ENCODE data around the gene NISCH. TPM values are rescaled to one million over a fixed set of nuclear protein-coding genes. Genes with fewer than 3 reads are reported as not detected.

The NISCH gene
- total and polyA plus RNA-seq, 2 donors (not counting 1 experiment from before 2014, with no cell fraction given): 130 to 169 TPM

GRCh38 chr3:52456800-52457183 is 1.4 kb downstream of the NISCH start:
- ATAC-seq (ENCODE audit: low read depth): no peak
- Mint-ChIP-seq H3K4me3 (peak overlapping the region; percentile 88), H3K27me3 (no peaks in the 10 kb centered on the region), H3K9me3 (ENCODE audit: insufficient read depth) (no peaks in the 10 kb centered on the region), H3K27ac (peak overlapping the region; percentile 94), H3K4me1 (peaks cover 38% of the 10 kb centered on the region)
- WGBS (ENCODE audit: insufficient coverage): 100% methylated on average over 3 of the region's 5 CpGs
- CTCF ChIA-PET: interaction anchor here (5.1 kb wide), 1 partner anchor 10 kb away, joined by 23 read pairs; the partner anchor contains the start of gene SEMA3G
- Histone ChIP-seq H4K20me1 (ENCODE audit: control insufficient read depth, insufficient read depth, low read length, poor library complexity, severe bottlenecking) (no peaks in the 10 kb centered on the region), H3K9me3 (ENCODE audit: control extremely low read depth in 1 of 3, control insufficient read depth in 2 of 3, insufficient read depth in 1 of 3, low read length in 2 of 3) (no peaks in the 10 kb centered on the region), H3K27ac (ENCODE audit: low read length in 2 of 2) (peak overlapping the region in 1 of 2 donors; percentile 92), H3K27me3 (replicated peaks in 1 of 4; ENCODE audit: control extremely low read depth in 1 of 4, control insufficient read depth in 3 of 4, insufficient read depth in 4 of 4, low read length in 3 of 4) (no peaks in the 10 kb centered on the region), H2AFZ (ENCODE audit: insufficient read depth, low read depth, low read length, poor library complexity, severe bottlenecking) (no peak overlapping the region), H3K79me2 (ENCODE audit: control insufficient read depth, insufficient read depth, low read length) (peaks cover 40% of the 10 kb centered on the region), H3K4me3 (ENCODE audit: control extremely low read depth in 1 of 5, extremely low read depth in 1 of 5, insufficient read depth in 1 of 5, low read depth in 2 of 5, low read length in 4 of 5) (no peak overlapping the region), H3K9ac (ENCODE audit: low read length) (no peak overlapping the region), H3K4me2 (replicated peaks; ENCODE audit: low read depth, low read length, poor library complexity, severe bottlenecking) (peak overlapping the region; percentile 86), H3K4me1 (ENCODE audit: control insufficient read depth in 2 of 2, insufficient read depth in 2 of 2, low read length in 2 of 2) (peaks cover 16 to 27% of the 10 kb centered on the region in 2 donors), H3K36me3 (replicated peaks in 1 of 2; ENCODE audit: control extremely low read depth in 1 of 2, control insufficient read depth in 1 of 2, extremely low read depth in 1 of 2, insufficient read depth in 2 of 2, low read length in 1 of 2) (peaks cover 1 to 18% of the 10 kb centered on the region in 2 experiments)
- no peak for DNase-seq
- intact Hi-C loops (cut with micrococcal nuclease): loop anchor here (5.0 kb wide), 2 partner anchors 229 to 231 kb away; partner anchors contain the start of genes GNL3, PBRM1 and TLR9
- TF ChIP-seq CTCF (IDR thresholded peaks at IDR 0.05) (no peak), EZH2 (IDR thresholded peaks at IDR 0.05; ENCODE audit: borderline replicate concordance, insufficient read depth, low read depth, low read length, poor library complexity, severe bottlenecking) (no peak)
- POLR2A ChIA-PET: no interaction called here

DNA sequence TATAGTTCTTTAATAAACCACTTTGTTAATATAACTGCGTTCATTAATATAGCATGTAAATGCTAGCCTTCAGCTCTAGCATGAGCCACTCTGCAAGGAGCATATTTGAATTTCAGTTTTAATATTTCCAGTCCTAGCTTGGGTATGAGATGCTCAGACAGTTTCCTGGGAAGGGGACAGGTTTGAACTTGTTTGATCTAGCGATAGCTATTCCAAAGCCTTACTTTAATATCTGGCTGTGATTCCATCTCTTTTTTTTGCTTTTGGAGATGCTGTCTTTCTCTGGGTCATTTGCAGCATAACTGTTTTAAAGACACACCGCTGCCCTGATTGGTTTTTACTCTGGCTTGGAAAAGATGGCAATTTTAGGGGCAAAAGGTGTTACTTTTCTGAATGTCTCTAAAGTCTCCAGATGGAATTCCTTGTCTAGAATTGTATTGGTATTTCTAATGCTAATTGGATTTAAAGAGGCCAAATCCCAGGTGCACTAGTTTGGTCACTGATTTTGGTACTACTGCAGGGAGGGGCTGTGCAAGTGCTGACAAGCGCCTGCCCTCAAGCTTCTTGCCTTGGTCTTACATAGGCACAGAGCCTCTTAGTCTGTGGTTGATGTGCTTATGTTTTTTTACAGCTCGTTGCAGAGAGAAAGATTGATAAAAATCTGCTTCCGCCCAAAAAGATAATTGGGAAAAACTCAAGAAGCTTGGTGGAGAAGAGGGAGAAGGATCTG is 2.8 kb downstream of the NISCH start:
- Mint-ChIP-seq H3K4me1 (peaks cover 41% of the 10 kb centered on the region), H3K27ac (peak overlapping the region; percentile 1), H3K27me3 (no peaks in the 10 kb centered on the region), H3K4me3 (no peak overlapping the region), H3K9me3 (ENCODE audit: insufficient read depth) (no peaks in the 10 kb centered on the region)
- WGBS (ENCODE audit: insufficient coverage): 93% methylated on average over 5 of the region's 6 CpGs
- no peak for ATAC-seq (ENCODE audit: low read depth)
- Histone ChIP-seq H3K4me1 (ENCODE audit: control insufficient read depth in 2 of 2, insufficient read depth in 2 of 2, low read length in 2 of 2) (peaks cover 16 to 27% of the 10 kb centered on the region in 2 donors), H3K4me3 (ENCODE audit: control extremely low read depth in 1 of 5, extremely low read depth in 1 of 5, insufficient read depth in 1 of 5, low read depth in 2 of 5, low read length in 4 of 5) (no peak overlapping the region), H3K27ac (ENCODE audit: low read length in 2 of 2) (no peak overlapping the region), H3K9ac (ENCODE audit: low read length) (no peak overlapping the region), H3K27me3 (replicated peaks in 1 of 4; ENCODE audit: control extremely low read depth in 1 of 4, control insufficient read depth in 3 of 4, insufficient read depth in 4 of 4, low read length in 3 of 4) (no peaks in the 10 kb centered on the region), H3K36me3 (replicated peaks in 1 of 2; ENCODE audit: control extremely low read depth in 1 of 2, control insufficient read depth in 1 of 2, extremely low read depth in 1 of 2, insufficient read depth in 2 of 2, low read length in 1 of 2) (peaks cover 6 to 24% of the 10 kb centered on the region in 2 experiments), H3K4me2 (replicated peaks; ENCODE audit: low read depth, low read length, poor library complexity, severe bottlenecking) (no peak overlapping the region), H2AFZ (ENCODE audit: insufficient read depth, low read depth, low read length, poor library complexity, severe bottlenecking) (no peak overlapping the region), H3K79me2 (ENCODE audit: control insufficient read depth, insufficient read depth, low read length) (peaks cover 27% of the 10 kb centered on the region), H3K9me3 (ENCODE audit: control extremely low read depth in 1 of 3, control insufficient read depth in 2 of 3, insufficient read depth in 1 of 3, low read length in 2 of 3) (no peaks in the 10 kb centered on the region), H4K20me1 (ENCODE audit: control insufficient read depth, insufficient read depth, low read length, poor library complexity, severe bottlenecking) (peaks cover 9% of the 10 kb centered on the region)
- POLR2A ChIA-PET: no interaction called here
- CTCF ChIA-PET: interaction anchor here (1.1 to 5.1 kb wide), 3 partner anchors 11 to 103 kb away, joined by 3 to 23 read pairs (median 6); partner anchors contain the start of gene SEMA3G
- TF ChIP-seq CTCF (IDR thresholded peaks at IDR 0.05) (no peak), EZH2 (IDR thresholded peaks at IDR 0.05; ENCODE audit: borderline replicate concordance, insufficient read depth, low read depth, low read length, poor library complexity, severe bottlenecking) (no peak)
- intact Hi-C loops (cut with micrococcal nuclease): loop anchor here (5.0 kb wide), 2 partner anchors 229 to 231 kb away; partner anchors contain the start of genes GNL3, PBRM1 and TLR9
- DNase-seq: no peak
